RPMI7951 (cell line): ENCODE data around the gene ERGIC1. TPM values are rescaled to one million over a fixed set of nuclear protein-coding genes. Genes with fewer than 3 reads are reported as not detected.
"Not testable (repeated sequence)": the region's sequence is repeated elsewhere in the genome, so short reads cannot be mapped to it uniquely, and the experiment has no call there.

Experiments
- DNase-seq: peaks from one replicate; pipeline ENCODE4 v3.0.0-alpha.2; 2012; ENCODE audit warnings: low read depth
- total RNA-seq: library from RNA; depleted of rRNA; stranded (reverse); fragments of >200 nt; shearing (Covaris generic); gene quantifications from 2 replicates; pipeline ENCODE4 v1.2.3, GENCODE V29; 2014

Gene ERGIC1
- total RNA-seq, 1 experiment from 2014 or later = 91.3 TPM

GRCh38 chr5:172800088-172800551 is 33.9 kb upstream of the ERGIC1 start:
- DNase-seq = peak; percentile 68

GRCh38 chr5:172801179-172801671 is 32.8 kb upstream of the ERGIC1 start:
- DNase-seq = peak; percentile 54

- no peak for DNase-seq
Observed at GRCh38 chr5:172802112-172802511, 31.9 kb upstream of the ERGIC1 start.

- peak; percentile 64 for DNase-seq
Observed at GRCh38 chr5:172802567-172803176, 31.4 kb upstream of the ERGIC1 start.

- DNase-seq = no peak
Observed at GRCh38 chr5:172805018-172805683, 28.9 kb upstream of the ERGIC1 start.

- DNase-seq = no peak
Observed at GRCh38 chr5:172805736-172806255, 28.3 kb upstream of the ERGIC1 start.

- peak; percentile 79 for DNase-seq
Observed at GRCh38 chr5:172806897-172807672, 27.0 kb upstream of the ERGIC1 start.

GRCh38 chr5:172807766-172808311 is 26.2 kb upstream of the ERGIC1 start:
- DNase-seq = no peak

GRCh38 chr5:172809774-172810173 is 24.3 kb upstream of the ERGIC1 start:
- DNase-seq = no peak

GRCh38 chr5:172810996-172811395 is 23.1 kb upstream of the ERGIC1 start:
- DNase-seq = not testable (repeated sequence)

- DNase-seq = no peak
Observed at GRCh38 chr5:172815631-172816030, 18.4 kb upstream of the ERGIC1 start.

- DNase-seq = peak; percentile 74
Observed at GRCh38 chr5:172816925-172817562, 17.0 kb upstream of the ERGIC1 start.

GRCh38 chr5:172817664-172818063 is 16.4 kb upstream of the ERGIC1 start:
- DNase-seq = no peak

- no peak for DNase-seq
Observed at GRCh38 chr5:172818081-172818480, 16.0 kb upstream of the ERGIC1 start.

- no peak for DNase-seq
Observed at GRCh38 chr5:172819569-172819968, 14.5 kb upstream of the ERGIC1 start.

GRCh38 chr5:172820046-172820767 is 13.8 kb upstream of the ERGIC1 start:
- no peak for DNase-seq

GRCh38 chr5:172821340-172821985 is 12.6 kb upstream of the ERGIC1 start:
- DNase-seq = no peak

- no peak for DNase-seq
Observed at GRCh38 chr5:172823840-172824362, 10.2 kb upstream of the ERGIC1 start.

- DNase-seq = no peak
Observed at GRCh38 chr5:172825610-172826204, 8.3 kb upstream of the ERGIC1 start.

GRCh38 chr5:172827841-172828240 is 6.2 kb upstream of the ERGIC1 start:
- no peak for DNase-seq
